HepG2 (cell line): ENCODE results near the gene SLC24A2. TPM values are rescaled to one million over a fixed set of nuclear protein-coding genes. Genes with fewer than 3 reads are reported as not detected.
A peak's percentile ranks its signal among the peaks of the same experiment; 100 is the strongest.

ENCODE experiments used
- ATAC-seq: fragments of 200-7000 bp; cut with Tn5 transposase; 3 replicates; pipeline ENCODE4 v1.9.1; 2020; ENCODE audit warnings: mild to moderate bottlenecking, moderate library complexity
- BruUV-seq: library from RNA; stranded (reverse); fragments of 400-500 nt; replicated peaks from 2 replicates; lab custom pipeline; 2021; lab: Mats Ljungman, UMichigan
- CTCF ChIA-PET: fragments of 300-600 bp; formaldehyde crosslinking; extraction: SDS; loops from one replicate; lab custom pipeline; 2021; ENCODE audit warnings: low total read pairs, inconsistent platforms, low intra/inter-chr PET ratio; lab: Yijun Ruan, JAX
- POLR2A ChIA-PET: fragments of 350-600 bp; sonication (Branson Sonifier 250); formaldehyde crosslinking; loops from one replicate; lab custom pipeline; 2020; ENCODE audit warnings: antibody characterized with exemption, inconsistent platforms; lab: Yijun Ruan, JAX
- DNase-seq: peaks from one replicate; pipeline ENCODE4 v3.0.0-alpha.2; 2015; ENCODE audit warnings: low spot score
- FAIRE-seq: peaks from 3 replicates; lab custom pipeline; 2011; peaks lifted over from hg19 to GRCh38; lab: Jason Lieb, UNC
- H2AFZ ChIP-seq: one replicate; pipeline ENCODE4 v1.6.1; 2011; ENCODE audit warnings: low read length, inconsistent platforms
- H3K27ac ChIP-seq: fragments of 300-600 bp; 3 replicates; pipeline ENCODE4 v1.8.0; 2011; ENCODE audit warnings: mixed run types, mild to moderate bottlenecking, mixed read lengths, low read length, inconsistent platforms; ENCODE audit not compliant: insufficient read depth; ENCODE audit errors: extremely low read length
- H3K27me3 ChIP-seq, 2 experiments: fragments of 200-600 bp in 1 of 2; 2 replicates in 1 of 2; 3 replicates in 1 of 2; pipeline versions ENCODE4 v1.6.0 to v1.8.0; 2011; ENCODE audit warnings: low read length in 2 of 2, mild to moderate bottlenecking in 2 of 2, moderate library complexity in 2 of 2, inconsistent platforms in 1 of 2; ENCODE audit not compliant: insufficient read depth in 2 of 2, control insufficient read depth in 1 of 2
- H3K36me3 ChIP-seq, 2 experiments: fragments of 200-600 bp in 1 of 2; replicated peaks in 1 of 2; 2 replicates in 1 of 2; 3 replicates in 1 of 2; pipeline versions ENCODE4 v1.5.1 to v1.8.0; 2011; ENCODE audit warnings: low read length in 2 of 2, inconsistent platforms in 1 of 2; ENCODE audit not compliant: insufficient read depth in 2 of 2, control insufficient read depth in 1 of 2
- H3K4me1 ChIP-seq: 2 replicates; pipeline ENCODE4 v1.5.1; 2012; ENCODE audit warnings: low read length, inconsistent platforms; ENCODE audit not compliant: insufficient read depth
- H3K4me2 ChIP-seq: 2 replicates; pipeline ENCODE4 v1.6.0; 2011; ENCODE audit warnings: low read depth, low read length, inconsistent platforms
- H3K4me3 ChIP-seq, 3 experiments: fragments of 200-600 bp in 1 of 3; sonication (generic), shearing (Covaris generic) in 1 of 3; replicated peaks in 1 of 3; 2 replicates each; pipeline ENCODE4 v1.5.1; 2011 to 2016; ENCODE audit warnings: low read length in 3 of 3, inconsistent platforms in 2 of 3, low read depth in 2 of 3, mild to moderate bottlenecking in 2 of 3, control low read depth in 1 of 3, mixed read lengths in 1 of 3; ENCODE audit not compliant: insufficient read depth in 1 of 3
- H3K79me2 ChIP-seq: one replicate; pipeline ENCODE4 v1.6.1; 2011; ENCODE audit warnings: low read length, inconsistent platforms; ENCODE audit not compliant: insufficient read depth
- H3K9ac ChIP-seq: 2 replicates; pipeline ENCODE4 v1.6.0; 2011; ENCODE audit warnings: mild to moderate bottlenecking, low read depth, low read length, inconsistent platforms; ENCODE audit not compliant: insufficient read depth
- H3K9me3 ChIP-seq: 2 replicates; pipeline ENCODE4 v1.5.1; 2012; ENCODE audit warnings: mild to moderate bottlenecking, low read length
- H4K20me1 ChIP-seq: 2 replicates; pipeline ENCODE4 v1.6.0; 2011; ENCODE audit warnings: inconsistent platforms, mild to moderate bottlenecking, low read length, moderate library complexity; ENCODE audit not compliant: insufficient read depth
- BRD4 ChIP-seq: sonication (generic); formaldehyde crosslinking; IDR thresholded peaks from 2 replicates; pipeline ENCODE4 v1.4.0; 2020; ENCODE audit warnings: missing genetic modification reagents
- CHD2 ChIP-seq: IDR thresholded peaks from 2 replicates; pipeline ENCODE4 v1.6.1; 2011; ENCODE audit warnings: low read depth, low read length, improper control_type of control experiment
- FOXC1 ChIP-seq: sonication (generic); formaldehyde crosslinking; IDR thresholded peaks from 2 replicates; pipeline ENCODE4 v1.8.0; 2022; ENCODE audit warnings: mild to moderate bottlenecking, missing genetic modification reagents, borderline replicate concordance
- HNRNPK ChIP-seq: fragments of 200-400 bp; formaldehyde crosslinking; IDR thresholded peaks from 2 replicates; pipeline ENCODE4 v1.6.1; 2018; ENCODE audit warnings: low read length, low read depth, moderate library complexity, mild to moderate bottlenecking; ENCODE audit not compliant: poor library complexity, severe bottlenecking
- MTA1 ChIP-seq: sonication (generic); formaldehyde crosslinking; IDR thresholded peaks from 2 replicates; pipeline ENCODE4 v1.4.0; 2020; ENCODE audit warnings: missing genetic modification reagents, mild to moderate bottlenecking, borderline replicate concordance
- NCOA1 ChIP-seq: sonication (generic); formaldehyde crosslinking; IDR thresholded peaks from 2 replicates; pipeline ENCODE4 v1.9.0; 2021; ENCODE audit warnings: missing genetic modification reagents
- RFX5 ChIP-seq: IDR thresholded peaks from 2 replicates; pipeline ENCODE4 v1.6.1; 2011; ENCODE audit warnings: low read depth, low read length, improper control_type of control experiment
- SRY ChIP-seq: sonication (generic); formaldehyde crosslinking; IDR thresholded peaks from 2 replicates; pipeline ENCODE4 v1.8.0; 2022; ENCODE audit warnings: mild to moderate bottlenecking, missing genetic modification reagents
- U2AF2 ChIP-seq: fragments of 200-400 bp; formaldehyde crosslinking; IDR thresholded peaks from 2 replicates; pipeline ENCODE4 v1.6.1; 2017; ENCODE audit warnings: low read depth, mild to moderate bottlenecking, low read length
- ZFP36L1 ChIP-seq: sonication (generic); formaldehyde crosslinking; IDR thresholded peaks from 2 replicates; pipeline ENCODE4 v1.8.0; 2022; ENCODE audit warnings: mild to moderate bottlenecking, missing genetic modification reagents, moderate library complexity
- ZNF17 ChIP-seq: sonication (generic); formaldehyde crosslinking; IDR thresholded peaks from 2 replicates; pipeline ENCODE4 v1.5.0; 2020; ENCODE audit warnings: mild to moderate bottlenecking, missing genetic modification reagents
- WGBS: methylation state at CpG from one replicate; pipeline ENCODE4 v1.1.6; 2017; ENCODE audit warnings: low lambda C conversion rate; 5-methylcytosine and 5-hydroxymethylcytosine counted together
- in situ Hi-C: cut with HindIII; loops from 2 replicates; pipeline ENCODE4 v1.10.0; 2017; ENCODE audit warnings: low pct_unique_long_range_greater_than_20kb; ENCODE audit not compliant: extremely low pct_ligation_motif_present
- intact Hi-C: fragments of 100-400 bp; cut with micrococcal nuclease; formaldehyde crosslinking; loops from one replicate; pipeline ENCODE4 v1.10.0; 2022; ENCODE audit not compliant: unreplicated experiment
- polyA plus RNA-seq, 8 experiments: library from polyadenylated mRNA; depleted of rRNA in 3 of 8; stranded (reverse) in 7 of 8; unstranded in 1 of 8; fragments of >200 nt; fragmentation: Illumina TruSeq in 4 of 8; extraction: Trizol in 4 of 8; gene quantifications; 2 replicates each; pipeline versions ENCODE4 v1.2.1 to v1.2.3, GENCODE V29; 2011 to 2016; ENCODE audit warnings: low read depth in 4 of 8, missing spikeins in 1 of 8, mixed read lengths in 1 of 8; ENCODE audit not compliant: insufficient read depth in 1 of 8
- total RNA-seq, 5 experiments: library from RNA; depleted of rRNA; stranded (reverse); fragments of >200 nt; fragmentation: Illumina TruSeq; extraction: Trizol; gene quantifications; 2 replicates each; pipeline ENCODE4 v1.2.3, GENCODE V29; 2016; ENCODE audit warnings: low read depth in 1 of 5
- TF ChIP-seq, protein P1 (sequence below): sonication (generic); formaldehyde crosslinking; IDR thresholded peaks from one replicate; pipeline ENCODE4 v1.5.1; 2020; ENCODE audit warnings: mild to moderate bottlenecking, missing genetic modification reagents; ENCODE audit errors: not compliant biosample characterization
- TF ChIP-seq, protein P2 (sequence below): sonication (generic); formaldehyde crosslinking; IDR thresholded peaks from 2 replicates; pipeline ENCODE4 v1.9.0; 2021; ENCODE audit warnings: missing genetic modification reagents, mild to moderate bottlenecking, borderline replicate concordance
- TF ChIP-seq, protein P3 (sequence below): sonication (generic); formaldehyde crosslinking; conservative IDR thresholded peaks from 2 replicates; pipeline ENCODE4 v1.4.0; 2020; ENCODE audit warnings: missing genetic modification reagents

Gene SLC24A2
- total and polyA plus RNA-seq, 2 of the 13 experiments (the other 11 are each of a cell fraction or from before 2014, with no cell fraction given) = under 0.01 TPM; not detected in 1

DNA sequence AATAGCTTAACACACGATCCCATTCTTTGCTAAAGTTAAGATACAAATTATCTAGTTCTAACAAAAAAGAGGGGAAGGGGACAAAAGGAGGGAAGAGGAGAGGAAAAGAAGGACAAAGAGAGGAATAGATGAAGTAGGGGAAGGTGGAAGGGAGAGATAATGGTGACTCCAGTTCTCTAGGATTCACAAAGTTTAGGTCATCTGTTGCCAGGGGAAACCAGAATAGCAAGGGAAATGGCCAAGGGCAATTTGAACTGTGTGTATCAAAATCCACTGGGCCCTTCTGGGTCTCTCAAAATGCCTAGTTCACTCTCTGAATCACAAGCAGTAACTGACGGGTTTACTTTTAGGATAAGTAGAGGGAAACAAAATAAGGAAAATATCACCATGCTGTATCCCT lies 7.6 kb downstream of the SLC24A2 start (continued):
- TF ChIP-seq RFX5 = peak; percentile 75
- no peak for TF ChIP-seq CHD2

DNA sequence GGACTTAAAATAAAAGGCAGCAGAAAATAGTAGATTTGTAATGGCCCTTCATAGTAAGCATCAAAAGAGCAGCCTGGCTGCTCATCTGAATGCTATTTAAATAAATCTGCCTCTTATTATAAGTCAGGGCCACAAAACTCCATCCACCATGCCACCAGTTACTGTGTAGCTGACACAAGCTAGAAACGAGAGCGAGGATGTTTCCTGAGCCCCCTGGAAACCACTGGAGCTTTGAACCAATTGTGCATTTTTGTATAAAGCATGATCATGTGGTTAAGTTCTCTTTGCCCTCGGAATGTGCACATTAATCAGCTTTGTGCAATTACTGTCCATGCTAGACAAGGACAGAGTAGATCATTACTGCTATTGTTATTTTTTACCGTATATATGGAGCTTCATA lies 17.4 kb downstream of the SLC24A2 start:
- ATAC-seq = no peak
- CTCF ChIA-PET = no interaction called here
- BruUV-seq = no TSS peak
- TF ChIP-seq NCOA1 (CRISPR knock-in tag) (no peak), MTA1 (no peak), U2AF2 (no peak), BRD4 (no peak), FOXC1 (CRISPR knock-in tag) (no peak), ZNF17 (CRISPR knock-in tag) (no peak), SRY (CRISPR knock-in tag) (no peak), ZFP36L1 (CRISPR knock-in tag) (no peak), HNRNPK (no peak)
- TF ChIP-seq, protein P1, sequence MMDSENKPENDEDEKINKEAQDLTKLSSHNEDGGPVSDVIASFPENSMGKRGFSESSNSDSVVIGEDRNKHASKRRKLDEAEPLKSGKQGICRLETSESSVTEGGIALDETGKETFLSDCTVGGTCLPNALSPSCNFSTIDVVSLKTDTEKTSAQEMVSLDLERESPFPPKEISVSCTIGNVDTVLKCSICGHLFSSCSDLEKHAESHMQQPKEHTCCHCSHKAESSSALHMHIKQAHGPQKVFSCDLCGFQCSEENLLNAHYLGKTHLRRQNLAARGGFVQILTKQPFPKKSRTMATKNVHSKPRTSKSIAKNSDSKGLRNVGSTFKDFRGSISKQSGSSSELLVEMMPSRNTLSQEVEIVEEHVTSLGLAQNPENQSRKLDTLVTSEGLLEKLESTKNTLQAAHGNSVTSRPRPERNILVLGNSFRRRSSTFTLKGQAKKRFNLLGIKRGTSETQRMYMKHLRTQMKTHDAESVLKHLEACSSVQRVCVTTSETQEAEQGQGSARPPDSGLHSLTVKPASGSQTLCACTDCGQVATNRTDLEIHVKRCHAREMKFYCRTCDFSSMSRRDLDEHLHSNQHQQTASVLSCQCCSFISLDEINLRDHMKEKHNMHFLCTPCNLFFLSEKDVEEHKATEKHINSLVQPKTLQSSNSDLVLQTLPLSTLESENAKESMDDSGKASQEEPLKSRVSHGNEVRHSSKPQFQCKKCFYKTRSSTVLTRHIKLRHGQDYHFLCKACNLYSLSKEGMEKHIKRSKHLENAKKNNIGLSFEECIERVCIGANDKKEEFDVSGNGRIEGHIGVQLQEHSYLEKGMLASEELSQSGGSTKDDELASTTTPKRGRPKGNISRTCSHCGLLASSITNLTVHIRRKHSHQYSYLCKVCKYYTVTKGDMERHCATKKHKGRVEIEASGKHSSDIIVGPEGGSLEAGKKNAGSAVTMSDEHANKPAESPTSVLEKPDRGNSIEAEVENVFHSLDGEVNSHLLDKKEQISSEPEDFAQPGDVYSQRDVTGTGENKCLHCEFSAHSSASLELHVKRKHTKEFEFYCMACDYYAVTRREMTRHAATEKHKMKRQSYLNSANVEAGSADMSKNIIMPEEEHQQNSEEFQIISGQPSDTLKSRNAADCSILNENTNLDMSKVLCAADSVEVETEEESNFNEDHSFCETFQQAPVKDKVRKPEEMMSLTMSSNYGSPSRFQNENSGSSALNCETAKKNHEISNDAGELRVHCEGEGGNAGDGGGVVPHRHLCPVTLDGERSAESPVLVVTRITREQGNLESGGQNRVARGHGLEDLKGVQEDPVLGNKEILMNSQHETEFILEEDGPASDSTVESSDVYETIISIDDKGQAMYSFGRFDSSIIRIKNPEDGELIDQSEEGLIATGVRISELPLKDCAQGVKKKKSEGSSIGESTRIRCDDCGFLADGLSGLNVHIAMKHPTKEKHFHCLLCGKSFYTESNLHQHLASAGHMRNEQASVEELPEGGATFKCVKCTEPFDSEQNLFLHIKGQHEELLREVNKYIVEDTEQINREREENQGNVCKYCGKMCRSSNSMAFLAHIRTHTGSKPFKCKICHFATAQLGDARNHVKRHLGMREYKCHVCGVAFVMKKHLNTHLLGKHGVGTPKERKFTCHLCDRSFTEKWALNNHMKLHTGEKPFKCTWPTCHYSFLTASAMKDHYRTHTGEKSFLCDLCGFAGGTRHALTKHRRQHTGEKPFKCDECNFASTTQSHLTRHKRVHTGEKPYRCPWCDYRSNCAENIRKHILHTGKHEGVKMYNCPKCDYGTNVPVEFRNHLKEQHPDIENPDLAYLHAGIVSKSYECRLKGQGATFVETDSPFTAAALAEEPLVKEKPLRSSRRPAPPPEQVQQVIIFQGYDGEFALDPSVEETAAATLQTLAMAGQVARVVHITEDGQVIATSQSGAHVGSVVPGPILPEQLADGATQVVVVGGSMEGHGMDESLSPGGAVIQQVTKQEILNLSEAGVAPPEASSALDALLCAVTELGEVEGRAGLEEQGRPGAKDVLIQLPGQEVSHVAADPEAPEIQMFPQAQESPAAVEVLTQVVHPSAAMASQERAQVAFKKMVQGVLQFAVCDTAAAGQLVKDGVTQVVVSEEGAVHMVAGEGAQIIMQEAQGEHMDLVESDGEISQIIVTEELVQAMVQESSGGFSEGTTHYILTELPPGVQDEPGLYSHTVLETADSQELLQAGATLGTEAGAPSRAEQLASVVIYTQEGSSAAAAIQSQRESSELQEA = no peak
- TF ChIP-seq, protein P2, sequence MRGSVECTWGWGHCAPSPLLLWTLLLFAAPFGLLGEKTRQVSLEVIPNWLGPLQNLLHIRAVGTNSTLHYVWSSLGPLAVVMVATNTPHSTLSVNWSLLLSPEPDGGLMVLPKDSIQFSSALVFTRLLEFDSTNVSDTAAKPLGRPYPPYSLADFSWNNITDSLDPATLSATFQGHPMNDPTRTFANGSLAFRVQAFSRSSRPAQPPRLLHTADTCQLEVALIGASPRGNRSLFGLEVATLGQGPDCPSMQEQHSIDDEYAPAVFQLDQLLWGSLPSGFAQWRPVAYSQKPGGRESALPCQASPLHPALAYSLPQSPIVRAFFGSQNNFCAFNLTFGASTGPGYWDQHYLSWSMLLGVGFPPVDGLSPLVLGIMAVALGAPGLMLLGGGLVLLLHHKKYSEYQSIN (CRISPR knock-in tag) = no peak
- TF ChIP-seq, protein P3, sequence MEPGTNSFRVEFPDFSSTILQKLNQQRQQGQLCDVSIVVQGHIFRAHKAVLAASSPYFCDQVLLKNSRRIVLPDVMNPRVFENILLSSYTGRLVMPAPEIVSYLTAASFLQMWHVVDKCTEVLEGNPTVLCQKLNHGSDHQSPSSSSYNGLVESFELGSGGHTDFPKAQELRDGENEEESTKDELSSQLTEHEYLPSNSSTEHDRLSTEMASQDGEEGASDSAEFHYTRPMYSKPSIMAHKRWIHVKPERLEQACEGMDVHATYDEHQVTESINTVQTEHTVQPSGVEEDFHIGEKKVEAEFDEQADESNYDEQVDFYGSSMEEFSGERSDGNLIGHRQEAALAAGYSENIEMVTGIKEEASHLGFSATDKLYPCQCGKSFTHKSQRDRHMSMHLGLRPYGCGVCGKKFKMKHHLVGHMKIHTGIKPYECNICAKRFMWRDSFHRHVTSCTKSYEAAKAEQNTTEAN (CRISPR knock-in tag) = no peak

More for the DNA sequence above, 17.4 kb downstream of the SLC24A2 start:
- Histone ChIP-seq H3K9me3 (no peaks in the 10 kb centered on the region), H3K27ac (no peak overlapping the region), H3K4me2 (no peak overlapping the region), H3K4me3 (no peak overlapping the region), H3K79me2 (no peaks in the 10 kb centered on the region), H3K4me1 (no peaks in the 10 kb centered on the region), H4K20me1 (no peaks in the 10 kb centered on the region), H3K9ac (no peak overlapping the region), H3K27me3 (no peaks in the 10 kb centered on the region), H3K36me3 (no peaks in the 10 kb centered on the region), H2AFZ (no peak overlapping the region)
- WGBS = 0% methylated on average over 4 of the region's 4 CpGs
- FAIRE-seq (no peak), DNase-seq (no peak)
- intact Hi-C loops = no loop called here
- in situ Hi-C loops = no loop called here
- POLR2A ChIA-PET = no interaction called here
